ENCODE data around the gene TARS2.

TARS2 gene

GRCh38 chr1:150516616-150517015, 29.4 kb downstream of the TARS2 start:
- H3K4me3 ChIP-seq (replicated peaks in 1 of 2; ENCODE audit: low read depth in 2 of 2, low read length in 2 of 2): no peak overlapping the region
- peak in 1 of 2 donors; percentile 24 for DNase-seq (ENCODE audit: low read depth in 2 of 2)
- TF ChIP-seq CTCF (IDR thresholded peaks at IDR 0.05; ENCODE audit: low read depth, low read length): no peak

GRCh38 chr1:150521196-150521968, 34.2 kb downstream of the TARS2 start:
- no peak for DNase-seq (ENCODE audit: low read depth in 2 of 2)
- TF ChIP-seq CTCF (IDR thresholded peaks at IDR 0.05; ENCODE audit: low read depth, low read length): no peak
- no peak overlapping the region for H3K4me3 ChIP-seq (replicated peaks in 1 of 2; ENCODE audit: low read depth in 2 of 2, low read length in 2 of 2)

- no peak for TF ChIP-seq CTCF (IDR thresholded peaks at IDR 0.05; ENCODE audit: low read depth, low read length)
- H3K4me3 ChIP-seq (replicated peaks in 1 of 2; ENCODE audit: low read depth in 2 of 2, low read length in 2 of 2): no peak overlapping the region
- DNase-seq (ENCODE audit: low read depth in 2 of 2): no peak
Observed at GRCh38 chr1:150525348-150525747, 38.1 kb downstream of the TARS2 start.

GRCh38 chr1:150528196-150528595, 41.0 kb downstream of the TARS2 start:
- no peak for TF ChIP-seq CTCF (IDR thresholded peaks at IDR 0.05; ENCODE audit: low read depth, low read length)
- peak; percentile 35 to 81 for DNase-seq (ENCODE audit: low read depth in 2 of 2)
- H3K4me3 ChIP-seq (replicated peaks in 1 of 2; ENCODE audit: low read depth in 2 of 2, low read length in 2 of 2): no peak overlapping the region

- H3K4me3 ChIP-seq (replicated peaks in 1 of 2; ENCODE audit: low read depth in 2 of 2, low read length in 2 of 2): no peak overlapping the region
- TF ChIP-seq CTCF (IDR thresholded peaks at IDR 0.05; ENCODE audit: low read depth, low read length): no peak
- peak; percentile 68 to 87 for DNase-seq (ENCODE audit: low read depth in 2 of 2)
Observed at GRCh38 chr1:150529017-150529416, 41.8 kb downstream of the TARS2 start.

GRCh38 chr1:150530491-150531159, 43.4 kb downstream of the TARS2 start:
- H3K4me3 ChIP-seq (replicated peaks in 1 of 2; ENCODE audit: low read depth in 2 of 2, low read length in 2 of 2): no peak overlapping the region
- no peak for DNase-seq (ENCODE audit: low read depth in 2 of 2)
- TF ChIP-seq CTCF (IDR thresholded peaks at IDR 0.05; ENCODE audit: low read depth, low read length): no peak
